Mesenchymal stem cell (in vitro differentiated cells and primary cell): Measurements from ENCODE around the gene ARHGAP32.

Experiments used
- DNase-seq: peaks from one replicate; pipeline ENCODE4 v3.0.0-alpha.2; 2013
- H2AFZ ChIP-seq: one replicate; pipeline ENCODE4 v1.6.1; 2013; ENCODE audit warnings: low read depth, mild to moderate bottlenecking, control low read depth, inconsistent platforms, low read length, moderate library complexity
- H2AK5ac ChIP-seq: 2 replicates; pipeline ENCODE4 v1.6.1; 2013; ENCODE audit warnings: low read length, moderate library complexity, mild to moderate bottlenecking, inconsistent platforms; ENCODE audit not compliant: severe bottlenecking
- H2BK120ac ChIP-seq: one replicate; pipeline ENCODE4 v1.6.1; 2013; ENCODE audit warnings: low read depth, mild to moderate bottlenecking, inconsistent platforms, low read length, moderate library complexity
- H2BK12ac ChIP-seq, 2 experiments: one replicate each; pipeline ENCODE4 v1.6.1; 2013; ENCODE audit warnings: inconsistent platforms in 2 of 2, low read length in 2 of 2, mild to moderate bottlenecking in 2 of 2, moderate library complexity in 2 of 2, control low read depth in 1 of 2
- H2BK15ac ChIP-seq: one replicate; pipeline ENCODE4 v1.6.1; 2013; ENCODE audit warnings: mild to moderate bottlenecking, low read depth, inconsistent platforms; ENCODE audit not compliant: poor library complexity, severe bottlenecking
- H2BK5ac ChIP-seq: 2 replicates; pipeline ENCODE4 v1.6.1; 2013; ENCODE audit warnings: low read depth, mild to moderate bottlenecking, low read length, control low read depth, inconsistent platforms; ENCODE audit not compliant: poor library complexity, severe bottlenecking
- H3K14ac ChIP-seq, 2 experiments: one replicate each; pipeline ENCODE4 v1.6.1; 2013; ENCODE audit warnings: inconsistent platforms in 2 of 2, low read length in 2 of 2, control low read depth in 1 of 2, mild to moderate bottlenecking in 1 of 2, moderate library complexity in 1 of 2
- H3K18ac ChIP-seq, 2 experiments: one replicate each; pipeline ENCODE4 v1.6.1; 2013; ENCODE audit warnings: inconsistent platforms in 2 of 2, low read length in 2 of 2, control low read depth in 1 of 2, low read depth in 1 of 2, mild to moderate bottlenecking in 1 of 2
- H3K23ac ChIP-seq, 2 experiments: one replicate each; pipeline ENCODE4 v1.6.1; 2013; ENCODE audit warnings: inconsistent platforms in 2 of 2, low read length in 2 of 2, mild to moderate bottlenecking in 2 of 2, moderate library complexity in 2 of 2, control low read depth in 1 of 2
- H3K27ac ChIP-seq: 2 replicates; pipeline ENCODE4 v1.5.1; 2013; ENCODE audit warnings: mild to moderate bottlenecking, moderate library complexity, low read length, control low read depth, inconsistent platforms; ENCODE audit not compliant: poor library complexity, severe bottlenecking
- H3K27me3 ChIP-seq, 2 experiments: 2 replicates each; pipeline versions ENCODE4 v1.6.1 to v1.7.0; 2013; ENCODE audit warnings: low read length in 2 of 2, mild to moderate bottlenecking in 2 of 2, moderate library complexity in 2 of 2, control low read depth in 1 of 2, inconsistent platforms in 1 of 2; ENCODE audit not compliant: control insufficient read depth in 1 of 2, insufficient read depth in 1 of 2
- H3K36me3 ChIP-seq, 2 experiments: 2 replicates each; pipeline versions ENCODE4 v1.6.1 to v1.7.0; 2013; ENCODE audit warnings: low read length in 2 of 2, control low read depth in 1 of 2, inconsistent platforms in 1 of 2, low read depth in 1 of 2, mild to moderate bottlenecking in 1 of 2; ENCODE audit not compliant: insufficient read depth in 2 of 2, control insufficient read depth in 1 of 2
- H3K4ac ChIP-seq, 2 experiments: one replicate each; pipeline ENCODE4 v1.6.1; 2013; ENCODE audit warnings: inconsistent platforms in 2 of 2, low read length in 2 of 2, mild to moderate bottlenecking in 2 of 2, moderate library complexity in 2 of 2, control low read depth in 1 of 2, low read depth in 1 of 2
- H3K4me1 ChIP-seq: 2 replicates; pipeline ENCODE4 v1.6.1; 2013; ENCODE audit warnings: low read depth, low read length, control low read depth; ENCODE audit not compliant: control insufficient read depth, insufficient read depth
- H3K4me2 ChIP-seq: 2 replicates; pipeline ENCODE4 v1.6.1; 2013; ENCODE audit warnings: low read length, mild to moderate bottlenecking, inconsistent platforms; ENCODE audit not compliant: poor library complexity, severe bottlenecking
- H3K4me3 ChIP-seq, 2 experiments: 2 replicates each; pipeline versions ENCODE4 v1.5.1 to v1.7.0; 2013; ENCODE audit warnings: low read length in 2 of 2, mild to moderate bottlenecking in 2 of 2, control low read depth in 1 of 2, low read depth in 1 of 2; ENCODE audit not compliant: insufficient read depth in 1 of 2
- H3K79me1 ChIP-seq: replicated peaks from 2 replicates; pipeline ENCODE4 v1.6.1; 2013; ENCODE audit warnings: mild to moderate bottlenecking, control low read depth, low read length, inconsistent platforms; ENCODE audit not compliant: poor library complexity, severe bottlenecking
- H3K9ac ChIP-seq: 2 replicates; pipeline ENCODE4 v1.7.0; 2013; ENCODE audit warnings: mild to moderate bottlenecking, low read length, moderate library complexity
- H3K9me3 ChIP-seq: 2 replicates; pipeline ENCODE4 v1.7.0; 2013; ENCODE audit warnings: mild to moderate bottlenecking, low read length; ENCODE audit not compliant: control insufficient read depth
- H4K8ac ChIP-seq: one replicate; pipeline ENCODE4 v1.6.1; 2013; ENCODE audit warnings: inconsistent platforms, mild to moderate bottlenecking, low read length, moderate library complexity
- H4K91ac ChIP-seq: one replicate; pipeline ENCODE4 v1.6.1; 2013; ENCODE audit warnings: mild to moderate bottlenecking, low read length, inconsistent platforms
- WGBS: methylation state at CpG from one replicate; pipeline ENCODE4 v1.1.7; 2013; ENCODE audit warnings: mixed read lengths; 5-methylcytosine and 5-hydroxymethylcytosine counted together

The ARHGAP32 gene

DNA sequence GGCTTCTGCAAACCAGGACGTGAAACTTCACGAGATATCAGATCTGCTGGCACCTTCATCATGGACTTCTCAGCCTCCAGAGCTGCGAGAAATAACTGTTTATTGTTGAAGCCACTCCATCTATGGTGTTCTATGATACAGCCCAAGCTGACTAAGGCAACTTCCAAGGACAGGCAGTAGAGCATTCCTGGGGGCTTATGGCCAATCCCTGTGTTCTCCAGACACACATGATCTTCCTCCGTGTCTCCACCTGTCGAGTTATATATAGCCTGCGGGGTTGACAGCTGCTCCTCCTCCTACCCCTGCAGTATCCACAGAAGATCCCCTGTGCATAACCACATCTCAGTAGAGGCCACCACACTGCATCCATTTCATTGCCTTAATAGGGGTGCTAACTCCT is 260.5 kb downstream of the ARHGAP32 start:
- Histone ChIP-seq H3K27ac (no peak overlapping the region), H2BK120ac (no peak overlapping the region), H3K4ac (no peak overlapping the region), H3K79me1 (no peaks in the 10 kb centered on the region), H2AFZ (no peak overlapping the region), H4K91ac (no peak overlapping the region), H4K8ac (no peak overlapping the region), H2BK15ac (no peak overlapping the region), H3K4me3 (no peak overlapping the region), H3K18ac (no peak overlapping the region), H3K4me1 (peaks cover 1% of the 10 kb centered on the region), H3K27me3 (peaks cover 49 to 51% of the 10 kb centered on the region in 2 experiments), H2AK5ac (no peak overlapping the region), H3K4me2 (no peak overlapping the region), H2BK5ac (no peak overlapping the region), H3K36me3 (no peaks in the 10 kb centered on the region), H3K14ac (peak overlapping the region in 1 of 2 experiments; percentile 62), H3K9ac (no peak overlapping the region), H3K9me3 (no peaks in the 10 kb centered on the region), H2BK12ac (no peak overlapping the region), H3K23ac (no peak overlapping the region)
- 92% methylated on average over 6 of the region's 6 CpGs for WGBS
- DNase-seq, result no peak

DNA sequence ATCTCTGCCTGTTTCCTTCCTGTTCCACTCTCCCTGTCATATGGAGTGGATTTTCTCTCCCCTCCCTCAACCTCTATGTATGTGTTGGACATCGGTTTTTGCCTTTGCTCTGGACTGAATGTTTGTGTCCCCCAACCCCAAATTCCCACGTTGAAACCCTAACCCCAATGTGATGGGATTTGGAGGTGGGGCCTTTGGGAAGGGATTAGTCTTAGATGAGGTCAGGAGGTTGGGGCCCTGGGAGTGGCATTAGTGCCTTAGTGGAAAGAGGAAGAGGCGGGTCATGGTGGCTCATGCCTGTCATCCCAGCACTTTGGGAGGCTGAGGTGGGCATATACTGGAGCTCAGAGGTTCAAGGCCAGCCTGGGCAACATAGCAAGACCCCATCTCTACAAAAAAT is 261.1 kb downstream of the ARHGAP32 start:
- Histone ChIP-seq H3K4ac (no peak overlapping the region), H2BK15ac (no peak overlapping the region), H2BK120ac (no peak overlapping the region), H2BK12ac (no peak overlapping the region), H2AK5ac (no peak overlapping the region), H3K14ac (no peak overlapping the region), H3K79me1 (no peaks in the 10 kb centered on the region), H3K9me3 (no peaks in the 10 kb centered on the region), H3K18ac (no peak overlapping the region), H3K36me3 (no peaks in the 10 kb centered on the region), H3K23ac (peak overlapping the region in 1 of 2 experiments; percentile 9), H3K4me2 (no peak overlapping the region), H3K9ac (no peak overlapping the region), H3K4me3 (no peak overlapping the region), H2AFZ (no peak overlapping the region), H3K27me3 (peaks cover 54 to 55% of the 10 kb centered on the region in 2 experiments), H3K4me1 (peaks cover 1% of the 10 kb centered on the region), H2BK5ac (no peak overlapping the region), H3K27ac (no peak overlapping the region), H4K91ac (no peak overlapping the region), H4K8ac (no peak overlapping the region)
- WGBS, result no CpG with 5 or more reads among the region's 3 CpGs
- no peak for DNase-seq

- Histone ChIP-seq H3K18ac (no peak overlapping the region), H2AFZ (no peak overlapping the region), H3K23ac (no peak overlapping the region), H3K4me2 (no peak overlapping the region), H3K27ac (no peak overlapping the region), H3K79me1 (no peaks in the 10 kb centered on the region), H3K27me3 (peaks cover 55 to 66% of the 10 kb centered on the region in 2 experiments), H3K14ac (no peak overlapping the region), H2AK5ac (no peak overlapping the region), H2BK12ac (no peak overlapping the region), H2BK120ac (no peak overlapping the region), H3K4ac (no peak overlapping the region), H3K36me3 (no peaks in the 10 kb centered on the region), H4K91ac (no peak overlapping the region), H2BK15ac (no peak overlapping the region), H2BK5ac (no peak overlapping the region), H3K4me1 (peaks cover 2% of the 10 kb centered on the region), H3K4me3 (no peak overlapping the region), H3K9ac (no peak overlapping the region), H3K9me3 (no peaks in the 10 kb centered on the region), H4K8ac (no peak overlapping the region)
- WGBS, result 44% methylated on average over 10 of the region's 12 CpGs
- DNase-seq, result no peak
Measured at GRCh38 chr11:128929991-128930390, 262.1 kb downstream of the ARHGAP32 start.

DNA sequence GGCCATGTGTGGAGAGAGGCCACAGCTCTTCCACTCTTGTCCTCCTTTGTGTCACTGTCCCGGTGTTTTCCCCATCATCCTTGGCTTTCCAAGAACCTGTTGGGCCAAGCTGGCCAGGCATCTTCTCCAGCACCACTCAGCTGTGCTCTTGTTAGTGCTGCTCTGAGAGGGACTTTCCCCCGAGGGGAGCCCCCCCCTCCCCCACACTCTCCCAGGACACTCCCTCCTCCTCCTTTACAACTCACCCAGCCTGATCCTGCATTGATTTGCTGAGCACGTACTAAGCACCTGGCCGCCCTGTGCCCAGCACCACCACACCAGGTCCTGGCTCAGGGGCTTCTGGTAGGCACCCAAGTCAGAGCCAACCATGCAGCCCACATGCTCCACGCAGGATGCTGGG is 262.7 kb downstream of the ARHGAP32 start:
- Histone ChIP-seq H3K79me1 (no peaks in the 10 kb centered on the region), H3K18ac (no peak overlapping the region), H2BK12ac (no peak overlapping the region), H2BK5ac (no peak overlapping the region), H2BK120ac (no peak overlapping the region), H2AK5ac (no peak overlapping the region), H4K91ac (no peak overlapping the region), H2BK15ac (no peak overlapping the region), H3K14ac (no peak overlapping the region), H3K9me3 (no peaks in the 10 kb centered on the region), H3K27ac (no peak overlapping the region), H3K4ac (no peak overlapping the region), H2AFZ (no peak overlapping the region), H3K23ac (no peak overlapping the region), H3K36me3 (no peaks in the 10 kb centered on the region), H3K4me3 (no peak overlapping the region), H3K4me1 (peaks cover 4% of the 10 kb centered on the region), H4K8ac (no peak overlapping the region), H3K27me3 (peaks cover 57 to 68% of the 10 kb centered on the region in 2 experiments), H3K4me2 (no peak overlapping the region), H3K9ac (no peak overlapping the region)
- WGBS, result 62% methylated on average over 5 of the region's 5 CpGs
- DNase-seq, result no peak
